ENCODE results near the gene NOP16. TPM values are rescaled to one million over a fixed set of nuclear protein-coding genes. Genes with fewer than 3 reads are reported as not detected.

Gene NOP16
- total RNA-seq, 3 donors from 2014 or later (not counting 1 experiment from before 2014, with no cell fraction given) = 6.4 to 12.4 (median 12.1) TPM

DNA sequence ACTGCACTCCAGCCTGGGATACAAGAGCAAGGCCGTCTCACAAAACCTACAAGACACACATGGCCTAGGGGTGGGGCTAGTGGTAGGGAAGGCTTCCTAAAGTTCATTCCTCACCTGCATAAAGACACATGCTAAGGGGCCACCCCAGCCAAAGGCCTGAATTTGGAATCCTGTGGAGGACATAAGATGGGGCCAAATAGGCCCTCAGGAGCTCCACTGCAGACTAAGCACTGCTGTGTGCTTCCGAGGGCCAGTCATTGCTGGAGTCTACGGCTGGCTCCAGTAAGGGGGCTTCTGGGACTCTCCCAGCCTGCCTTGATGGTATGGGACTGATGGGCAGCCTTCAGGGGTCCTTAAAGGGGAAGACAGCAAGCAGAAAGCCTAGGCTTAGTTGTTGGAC is 5.7 kb downstream of the NOP16 start:
- Histone ChIP-seq H3K27ac (ENCODE audit: low read length) (no peak overlapping the region), H3K9me3 (ENCODE audit: control insufficient read depth, insufficient read depth, low read length) (no peaks in the 10 kb centered on the region), H3K4me3 (ENCODE audit: low read length) (no peak overlapping the region), H3K4me1 (ENCODE audit: control insufficient read depth, insufficient read depth, low read length) (peaks cover 4% of the 10 kb centered on the region), H3K27me3 (ENCODE audit: control insufficient read depth, insufficient read depth, low read length) (no peaks in the 10 kb centered on the region), H3K36me3 (ENCODE audit: control insufficient read depth, insufficient read depth, low read length) (peaks cover 46% of the 10 kb centered on the region)
- Mint-ChIP-seq H3K4me3 (no peak overlapping the region), H3K9me3 (no peaks in the 10 kb centered on the region), H3K36me3 (no peaks in the 10 kb centered on the region), H3K4me1 (peaks cover 20 to 21% of the 10 kb centered on the region in 2 donors), H3K27me3 (ENCODE audit: low read depth in 2 of 2) (no peaks in the 10 kb centered on the region), H3K27ac (no peak overlapping the region)
- DNase-seq (no peak), ATAC-seq (no peak)
- intact Hi-C loops (cut with micrococcal nuclease) = no loop called here
- WGBS (ENCODE audit: insufficient coverage) = 83% methylated on average over 2 of the region's 3 CpGs
- TF ChIP-seq, protein P1, sequence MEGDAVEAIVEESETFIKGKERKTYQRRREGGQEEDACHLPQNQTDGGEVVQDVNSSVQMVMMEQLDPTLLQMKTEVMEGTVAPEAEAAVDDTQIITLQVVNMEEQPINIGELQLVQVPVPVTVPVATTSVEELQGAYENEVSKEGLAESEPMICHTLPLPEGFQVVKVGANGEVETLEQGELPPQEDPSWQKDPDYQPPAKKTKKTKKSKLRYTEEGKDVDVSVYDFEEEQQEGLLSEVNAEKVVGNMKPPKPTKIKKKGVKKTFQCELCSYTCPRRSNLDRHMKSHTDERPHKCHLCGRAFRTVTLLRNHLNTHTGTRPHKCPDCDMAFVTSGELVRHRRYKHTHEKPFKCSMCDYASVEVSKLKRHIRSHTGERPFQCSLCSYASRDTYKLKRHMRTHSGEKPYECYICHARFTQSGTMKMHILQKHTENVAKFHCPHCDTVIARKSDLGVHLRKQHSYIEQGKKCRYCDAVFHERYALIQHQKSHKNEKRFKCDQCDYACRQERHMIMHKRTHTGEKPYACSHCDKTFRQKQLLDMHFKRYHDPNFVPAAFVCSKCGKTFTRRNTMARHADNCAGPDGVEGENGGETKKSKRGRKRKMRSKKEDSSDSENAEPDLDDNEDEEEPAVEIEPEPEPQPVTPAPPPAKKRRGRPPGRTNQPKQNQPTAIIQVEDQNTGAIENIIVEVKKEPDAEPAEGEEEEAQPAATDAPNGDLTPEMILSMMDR (IDR thresholded peaks at IDR 0.05) = no peak

DNA sequence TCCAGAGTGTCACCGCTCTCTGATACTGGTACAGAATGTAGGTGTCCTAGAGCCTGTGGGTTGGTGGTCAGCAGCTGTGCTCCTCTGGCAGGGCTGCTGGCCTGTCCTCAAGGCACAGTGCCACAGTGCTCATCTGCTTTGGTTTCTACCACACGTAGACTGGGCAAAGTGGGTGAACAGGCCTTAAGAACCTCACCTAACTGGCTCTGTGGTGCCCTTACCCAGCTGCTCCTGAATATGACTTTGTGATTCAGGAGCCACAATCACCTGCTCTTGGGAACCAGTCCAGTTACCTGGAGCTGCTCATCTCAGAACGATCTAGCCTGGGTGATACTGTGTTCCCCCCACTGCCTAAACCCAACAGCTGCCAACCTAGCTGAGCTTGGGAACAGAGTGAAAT is 6.4 kb downstream of the NOP16 start:
- Mint-ChIP-seq H3K27me3 (ENCODE audit: low read depth in 2 of 2) (no peaks in the 10 kb centered on the region), H3K9me3 (no peaks in the 10 kb centered on the region), H3K27ac (no peak overlapping the region), H3K4me3 (no peak overlapping the region), H3K4me1 (peaks cover 13 to 14% of the 10 kb centered on the region in 2 donors), H3K36me3 (no peaks in the 10 kb centered on the region)
- H3K27me3 ChIP-seq (ENCODE audit: control insufficient read depth, insufficient read depth, low read length) = no peaks in the 10 kb centered on the region
- no peak for ATAC-seq
- WGBS (ENCODE audit: insufficient coverage) = 97% methylated on average over 3 of the region's 3 CpGs
- peaks cover 46% of the 10 kb centered on the region for H3K36me3 ChIP-seq (ENCODE audit: control insufficient read depth, insufficient read depth, low read length)
- TF ChIP-seq, protein P1 (IDR thresholded peaks at IDR 0.05) = no peak
- H3K4me1 ChIP-seq (ENCODE audit: control insufficient read depth, insufficient read depth, low read length) = no peaks in the 10 kb centered on the region
- no peak for DNase-seq
- H3K9me3 ChIP-seq (ENCODE audit: control insufficient read depth, insufficient read depth, low read length) = no peaks in the 10 kb centered on the region
- intact Hi-C loops (cut with micrococcal nuclease) = no loop called here
- no peak overlapping the region for H3K4me3 ChIP-seq (ENCODE audit: low read length)
- H3K27ac ChIP-seq (ENCODE audit: low read length) = no peak overlapping the region

DNA sequence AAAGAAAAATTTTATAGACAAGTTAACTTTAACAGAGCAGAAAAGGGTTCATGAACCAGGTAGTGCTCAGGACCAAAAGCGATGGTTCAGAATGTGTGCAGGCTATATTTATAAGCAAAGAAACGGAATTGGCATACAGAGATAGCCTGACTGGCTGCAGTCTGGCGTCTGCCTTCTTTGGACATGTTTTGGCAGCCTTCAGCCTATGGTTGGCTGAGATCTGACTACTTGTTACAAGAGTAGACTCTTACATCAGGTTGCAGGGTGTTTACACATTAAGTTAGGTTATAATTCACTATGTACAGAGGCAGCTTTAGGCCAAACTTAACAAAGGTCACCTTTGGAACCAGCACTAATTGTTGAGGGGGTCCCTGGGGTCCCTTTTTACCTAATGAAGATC is 7.0 kb downstream of the NOP16 start:
- Mint-ChIP-seq H3K4me3 (no peak overlapping the region), H3K27me3 (ENCODE audit: low read depth in 2 of 2) (no peaks in the 10 kb centered on the region), H3K27ac (no peak overlapping the region), H3K9me3 (no peaks in the 10 kb centered on the region), H3K36me3 (no peaks in the 10 kb centered on the region), H3K4me1 (peaks cover 7 to 8% of the 10 kb centered on the region in 2 donors)
- H3K36me3 ChIP-seq (ENCODE audit: control insufficient read depth, insufficient read depth, low read length) = peaks cover 45% of the 10 kb centered on the region
- no peaks in the 10 kb centered on the region for H3K27me3 ChIP-seq (ENCODE audit: control insufficient read depth, insufficient read depth, low read length)
- 89% methylated on average over 3 of the region's 3 CpGs for WGBS (ENCODE audit: insufficient coverage)
- no peaks in the 10 kb centered on the region for H3K9me3 ChIP-seq (ENCODE audit: control insufficient read depth, insufficient read depth, low read length)
- TF ChIP-seq, protein P1 (IDR thresholded peaks at IDR 0.05) = no peak
- H3K4me3 ChIP-seq (ENCODE audit: low read length) = no peak overlapping the region
- no peaks in the 10 kb centered on the region for H3K4me1 ChIP-seq (ENCODE audit: control insufficient read depth, insufficient read depth, low read length)
- ATAC-seq (no peak), DNase-seq (no peak)
- intact Hi-C loops (cut with micrococcal nuclease) = no loop called here
- H3K27ac ChIP-seq (ENCODE audit: low read length) = no peak overlapping the region

- intact Hi-C loops (cut with micrococcal nuclease) = no loop called here
- H3K27ac Mint-ChIP-seq = no peak overlapping the region
- WGBS (ENCODE audit: insufficient coverage) = 59% methylated on average over 3 of the region's 3 CpGs
Measured at GRCh38 chr5:176379881-176380280, 8.5 kb downstream of the NOP16 start.

More at GRCh38 chr5:176379881-176380280, 8.5 kb downstream of the NOP16 start:
- no peaks in the 10 kb centered on the region for H3K36me3 Mint-ChIP-seq
- Histone ChIP-seq H3K4me1 (ENCODE audit: control insufficient read depth, insufficient read depth, low read length) (no peaks in the 10 kb centered on the region), H3K4me3 (ENCODE audit: low read length) (no peak overlapping the region), H3K36me3 (ENCODE audit: control insufficient read depth, insufficient read depth, low read length) (peaks cover 31% of the 10 kb centered on the region), H3K27ac (ENCODE audit: low read length) (no peak overlapping the region), H3K27me3 (ENCODE audit: control insufficient read depth, insufficient read depth, low read length) (no peaks in the 10 kb centered on the region), H3K9me3 (ENCODE audit: control insufficient read depth, insufficient read depth, low read length) (no peaks in the 10 kb centered on the region)
- no peaks in the 10 kb centered on the region for H3K9me3 Mint-ChIP-seq
- no peaks in the 10 kb centered on the region for H3K4me1 Mint-ChIP-seq
- H3K27me3 Mint-ChIP-seq (ENCODE audit: low read depth in 2 of 2) = no peaks in the 10 kb centered on the region
- DNase-seq (no peak), ATAC-seq (no peak)
- TF ChIP-seq, protein P1 (IDR thresholded peaks at IDR 0.05) = no peak
- no peak overlapping the region for H3K4me3 Mint-ChIP-seq

Measured in natural killer cell (primary cell).